Measurements from ENCODE around the gene CHRND.

CHRND gene

GRCh38 chr2:232502511-232502910 is 23.4 kb upstream of the CHRND start:
- Histone ChIP-seq H3K4me3 (replicated peaks; ENCODE audit: insufficient read depth, low read length) (no peak overlapping the region), H3K27ac (replicated peaks) (no peak overlapping the region), H3K27me3 (ENCODE audit: insufficient read depth, poor library complexity, severe bottlenecking) (peaks cover 43% of the 10 kb centered on the region)
- TF ChIP-seq, protein P1, sequence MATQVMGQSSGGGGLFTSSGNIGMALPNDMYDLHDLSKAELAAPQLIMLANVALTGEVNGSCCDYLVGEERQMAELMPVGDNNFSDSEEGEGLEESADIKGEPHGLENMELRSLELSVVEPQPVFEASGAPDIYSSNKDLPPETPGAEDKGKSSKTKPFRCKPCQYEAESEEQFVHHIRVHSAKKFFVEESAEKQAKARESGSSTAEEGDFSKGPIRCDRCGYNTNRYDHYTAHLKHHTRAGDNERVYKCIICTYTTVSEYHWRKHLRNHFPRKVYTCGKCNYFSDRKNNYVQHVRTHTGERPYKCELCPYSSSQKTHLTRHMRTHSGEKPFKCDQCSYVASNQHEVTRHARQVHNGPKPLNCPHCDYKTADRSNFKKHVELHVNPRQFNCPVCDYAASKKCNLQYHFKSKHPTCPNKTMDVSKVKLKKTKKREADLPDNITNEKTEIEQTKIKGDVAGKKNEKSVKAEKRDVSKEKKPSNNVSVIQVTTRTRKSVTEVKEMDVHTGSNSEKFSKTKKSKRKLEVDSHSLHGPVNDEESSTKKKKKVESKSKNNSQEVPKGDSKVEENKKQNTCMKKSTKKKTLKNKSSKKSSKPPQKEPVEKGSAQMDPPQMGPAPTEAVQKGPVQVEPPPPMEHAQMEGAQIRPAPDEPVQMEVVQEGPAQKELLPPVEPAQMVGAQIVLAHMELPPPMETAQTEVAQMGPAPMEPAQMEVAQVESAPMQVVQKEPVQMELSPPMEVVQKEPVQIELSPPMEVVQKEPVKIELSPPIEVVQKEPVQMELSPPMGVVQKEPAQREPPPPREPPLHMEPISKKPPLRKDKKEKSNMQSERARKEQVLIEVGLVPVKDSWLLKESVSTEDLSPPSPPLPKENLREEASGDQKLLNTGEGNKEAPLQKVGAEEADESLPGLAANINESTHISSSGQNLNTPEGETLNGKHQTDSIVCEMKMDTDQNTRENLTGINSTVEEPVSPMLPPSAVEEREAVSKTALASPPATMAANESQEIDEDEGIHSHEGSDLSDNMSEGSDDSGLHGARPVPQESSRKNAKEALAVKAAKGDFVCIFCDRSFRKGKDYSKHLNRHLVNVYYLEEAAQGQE (IDR thresholded peaks at IDR 0.05; ENCODE audit: insufficient replicate concordance, low read depth): no peak
- DNase-seq (ENCODE audit: low read depth in 1 of 2, low spot score in 1 of 2): no peak

- no peak for DNase-seq (ENCODE audit: low read depth in 1 of 2, low spot score in 1 of 2)
- no peak overlapping the region for H3K27ac ChIP-seq (replicated peaks)
- no peak overlapping the region for H3K4me3 ChIP-seq (replicated peaks; ENCODE audit: insufficient read depth, low read length)
- peaks cover 43% of the 10 kb centered on the region for H3K27me3 ChIP-seq (ENCODE audit: insufficient read depth, poor library complexity, severe bottlenecking)
- TF ChIP-seq SPI1 (IDR thresholded peaks at IDR 0.05; ENCODE audit: borderline replicate concordance, low read depth) (no peak), GABPA (IDR thresholded peaks at IDR 0.05; ENCODE audit: low read depth) (no peak), CTCF (IDR thresholded peaks at IDR 0.05; ENCODE audit: insufficient read depth, low read length) (no peak), POLR2AphosphoS5 (IDR thresholded peaks at IDR 0.05; ENCODE audit: low read depth) (no peak)
- TF ChIP-seq, protein P1 (IDR thresholded peaks at IDR 0.05; ENCODE audit: insufficient replicate concordance, low read depth): no peak
These were observed 22.8 kb upstream of the CHRND start for GRCh38 chr2:232502911-232503808.

DNA sequence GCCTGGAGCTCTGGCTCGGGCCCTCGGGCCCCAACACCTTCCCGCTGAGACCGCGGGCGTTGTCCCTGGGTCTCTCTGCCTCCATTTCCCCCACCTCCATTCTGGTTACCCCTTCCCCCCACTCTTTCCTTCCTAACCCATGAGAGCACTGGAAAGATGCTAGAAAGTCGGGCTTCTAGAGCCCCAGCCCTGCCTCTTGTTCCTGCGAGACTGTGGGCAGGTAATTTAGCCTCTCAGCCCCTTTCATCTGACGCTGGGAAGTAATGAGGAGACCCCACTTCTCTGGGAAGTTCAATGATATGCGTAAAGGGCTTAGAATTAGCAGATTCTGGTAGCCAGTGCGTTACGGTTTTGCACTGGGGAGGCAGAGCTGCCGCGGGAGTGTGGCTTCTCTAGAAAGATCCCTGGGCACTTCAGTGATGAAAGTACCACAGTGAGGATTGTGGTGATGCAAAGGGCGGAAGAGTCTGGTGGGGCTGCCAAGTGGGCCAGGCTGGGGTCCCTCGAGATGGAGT is 22.1 kb upstream of the CHRND start:
- no peak overlapping the region for H3K4me3 ChIP-seq (replicated peaks; ENCODE audit: insufficient read depth, low read length)

More for the DNA sequence above, 22.1 kb upstream of the CHRND start:
- Histone ChIP-seq H3K27ac (replicated peaks) (no peak overlapping the region), H3K27me3 (ENCODE audit: insufficient read depth, poor library complexity, severe bottlenecking) (peaks cover 43% of the 10 kb centered on the region)
- no peak for DNase-seq (ENCODE audit: low read depth in 1 of 2, low spot score in 1 of 2)
- TF ChIP-seq, protein P1 (IDR thresholded peaks at IDR 0.05; ENCODE audit: insufficient replicate concordance, low read depth): no peak
- TF ChIP-seq SPI1 (IDR thresholded peaks at IDR 0.05; ENCODE audit: borderline replicate concordance, low read depth) (no peak), GABPA (IDR thresholded peaks at IDR 0.05; ENCODE audit: low read depth) (no peak), POLR2AphosphoS5 (IDR thresholded peaks at IDR 0.05; ENCODE audit: low read depth) (no peak), CTCF (IDR thresholded peaks at IDR 0.05; ENCODE audit: insufficient read depth, low read length) (no peak)
